ENCODE results near the gene SIGLEC8. TPM values are rescaled to one million over a fixed set of nuclear protein-coding genes. Genes with fewer than 3 reads are reported as not detected.

SIGLEC8 gene
- total and polyA plus RNA-seq, 2 of the 8 experiments (the other 6 are each of a cell fraction or from before 2014, with no cell fraction given) = not detected

GRCh38 chr19:51480590-51480989 is 22.3 kb upstream of the SIGLEC8 start:
- Histone ChIP-seq H2BK15ac (ENCODE audit: low read length) (no peak overlapping the region), H4K8ac (ENCODE audit: extremely low read depth, insufficient read depth, low read length) (no peak overlapping the region), H3K4me3 (ENCODE audit: extremely low read depth in 1 of 4, insufficient read depth in 2 of 4, low read depth in 3 of 4, low read length in 4 of 4) (no peak overlapping the region), H4K5ac (ENCODE audit: insufficient read length, low read depth, low read length) (no peak overlapping the region), H3K56ac (replicated peaks; ENCODE audit: insufficient read length, low read depth, low read length) (no peak overlapping the region), H3K9me3 (ENCODE audit: insufficient read depth in 2 of 2, low read depth in 1 of 2, low read length in 1 of 2) (peaks cover 61 to 88% of the 10 kb centered on the region in 2 experiments), H2BK120ac (replicated peaks; ENCODE audit: low read depth, low read length) (no peak overlapping the region), H3K23ac (ENCODE audit: insufficient read length) (no peak overlapping the region), H3K23me2 (ENCODE audit: low read depth, low read length) (no peaks in the 10 kb centered on the region), H2AK5ac (ENCODE audit: low read depth, low read length) (no peak overlapping the region), H3K4me1 (replicated peaks in 1 of 4; ENCODE audit: control insufficient read depth in 3 of 4, insufficient read depth in 4 of 4, low read length in 3 of 4) (no peaks in the 10 kb centered on the region), H3K9ac (replicated peaks in 1 of 4; ENCODE audit: extremely low read depth in 1 of 4, low read depth in 3 of 4, low read length in 3 of 4) (no peak overlapping the region), H2BK12ac (ENCODE audit: low read depth, low read length) (no peak overlapping the region), H4K20me1 (replicated peaks in 1 of 2; ENCODE audit: control insufficient read depth in 1 of 2, insufficient read depth in 2 of 2, low read length in 2 of 2) (no peaks in the 10 kb centered on the region), H2BK20ac (ENCODE audit: low read length) (no peak overlapping the region), H3K18ac (ENCODE audit: extremely low read depth, low read length) (no peak overlapping the region), H3K27ac (ENCODE audit: low read depth, low read length) (no peak overlapping the region), H3K79me1 (ENCODE audit: low read depth, low read length) (no peaks in the 10 kb centered on the region), H2BK5ac (ENCODE audit: low read depth, low read length) (no peak overlapping the region), H3K27me3 (replicated peaks in 1 of 4; ENCODE audit: control insufficient read depth in 3 of 4, extremely low read depth in 1 of 4, insufficient read depth in 3 of 4, low read length in 3 of 4) (no peaks in the 10 kb centered on the region), H3K14ac (ENCODE audit: insufficient read length) (no peak overlapping the region), H3K4ac (replicated peaks; ENCODE audit: insufficient read length, low read depth, low read length) (no peak overlapping the region), H4K91ac (replicated peaks; ENCODE audit: insufficient read length, low read length) (no peak overlapping the region), H3K79me2 (ENCODE audit: control insufficient read depth in 1 of 2, insufficient read depth in 2 of 2, low read length in 2 of 2) (no peaks in the 10 kb centered on the region), H3K4me2 (ENCODE audit: insufficient read depth in 1 of 2, low read depth in 2 of 2, low read length in 2 of 2) (no peak overlapping the region), H2AFZ (ENCODE audit: low read length) (no peak overlapping the region), H3K36me3 (ENCODE audit: control insufficient read depth in 2 of 4, insufficient read depth in 4 of 4, low read length in 3 of 4) (no peaks in the 10 kb centered on the region)
- DNase-seq (ENCODE audit: low read depth in 1 of 2, low spot score in 2 of 2) = no peak
- FAIRE-seq = no peak
- TF ChIP-seq POLR2A (IDR thresholded peaks at IDR 0.05; ENCODE audit: control extremely low read depth in 1 of 2, low read depth in 2 of 2, low read length in 2 of 2) (no peak), PHF8 (conservative IDR thresholded peaks at IDR 0.05; ENCODE audit: low read depth, low read length) (no peak)
- 91% methylated on average over 8 of the region's 8 CpGs; no CpG with 5 or more reads in 1 of the 2 experiments for WGBS, 2 experiments (ENCODE audit: extremely low coverage in 1 of 2, insufficient coverage in 1 of 2, insufficient read length in 1 of 2, insufficient replicate concordance in 2 of 2, low coverage in 1 of 2, low lambda C conversion rate in 2 of 2, missing lambda C conversion rate in 1 of 2)
- ChIA-PET POLR2A (ENCODE audit: partially characterized antibody) (no interaction called here), CTCF (ENCODE audit: partially characterized antibody) (interaction anchor here (0.6 to 4.4 kb wide), 4 partner anchors 8 to 178 kb away, joined by 3 to 36 read pairs (median 4); no protein-coding TSS in a partner anchor)

Data from H1 (cell line).